HUES48 (cell line): ENCODE measurements around the gene MIA2.

ENCODE experiments used
- H3K27ac ChIP-seq: one replicate; pipeline ENCODE4 v1.7.0; 2013; ENCODE audit warnings: low read depth, low read length, inconsistent platforms
- H3K27me3 ChIP-seq: 2 replicates; pipeline ENCODE4 v1.6.1; 2013; ENCODE audit warnings: mild to moderate bottlenecking, low read length; ENCODE audit not compliant: control insufficient read depth, insufficient read depth
- H3K36me3 ChIP-seq: 2 replicates; pipeline ENCODE4 v1.6.1; 2013; ENCODE audit warnings: low read length; ENCODE audit not compliant: control insufficient read depth, insufficient read depth
- H3K4me1 ChIP-seq: 2 replicates; pipeline ENCODE4 v1.6.1; 2013; ENCODE audit warnings: mild to moderate bottlenecking, low read length; ENCODE audit not compliant: control insufficient read depth, insufficient read depth
- H3K4me3 ChIP-seq: 2 replicates; pipeline ENCODE4 v1.5.1; 2013; ENCODE audit warnings: mild to moderate bottlenecking, low read depth, low read length
- H3K9ac ChIP-seq: 2 replicates; pipeline ENCODE4 v1.6.1; 2013; ENCODE audit warnings: mild to moderate bottlenecking, low read depth, low read length, moderate library complexity
- H3K9me3 ChIP-seq: 2 replicates; pipeline ENCODE4 v1.6.1; 2013; ENCODE audit warnings: low read length; ENCODE audit not compliant: control insufficient read depth, insufficient read depth

MIA2 gene

DNA sequence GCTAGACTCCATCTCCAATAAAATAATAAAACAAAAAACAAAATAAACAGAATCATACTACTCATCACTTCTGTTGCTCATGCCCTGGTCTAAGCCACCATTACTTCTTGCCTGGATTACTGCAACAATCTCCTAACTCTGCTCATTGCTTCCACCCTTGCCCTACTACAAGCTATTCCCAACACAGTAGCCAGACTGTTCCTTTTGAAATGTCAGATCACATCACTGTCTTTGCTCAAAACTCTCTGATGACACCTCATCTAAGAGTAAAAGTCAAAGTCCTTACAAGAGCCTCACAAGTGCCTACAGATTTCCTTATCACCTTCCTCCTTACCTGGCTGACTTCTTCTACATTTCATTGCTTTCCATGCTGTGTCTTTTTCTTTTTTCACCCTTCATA lies 188.5 kb downstream of the MIA2 start:
- H3K27me3 ChIP-seq: no peaks in the 10 kb centered on the region
- H3K9me3 ChIP-seq: no peaks in the 10 kb centered on the region
- no peak overlapping the region for H3K4me3 ChIP-seq
- H3K27ac ChIP-seq: no peak overlapping the region
- no peak overlapping the region for H3K9ac ChIP-seq
- peaks cover 12% of the 10 kb centered on the region for H3K4me1 ChIP-seq
- H3K36me3 ChIP-seq: no peaks in the 10 kb centered on the region

DNA sequence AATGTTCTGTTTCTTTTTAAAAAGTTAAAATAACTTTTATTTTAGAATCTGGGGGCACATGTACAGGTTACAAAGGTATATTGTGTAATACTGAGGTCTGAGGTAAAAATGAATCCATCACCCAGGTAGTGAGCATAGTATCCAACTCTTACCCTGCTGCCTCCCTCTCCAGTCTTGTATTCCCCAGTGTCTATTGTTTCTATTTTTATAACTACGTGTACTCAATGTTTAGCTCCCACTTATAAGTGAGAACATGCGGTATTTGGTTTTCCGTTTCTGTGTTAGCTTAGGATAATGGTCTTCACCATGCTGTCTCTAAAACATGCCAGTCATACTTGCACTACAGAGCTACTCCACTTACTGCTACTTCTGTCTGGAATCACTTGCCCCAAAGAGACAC lies 190.1 kb downstream of the MIA2 start:
- no peak overlapping the region for H3K9ac ChIP-seq
- no peak overlapping the region for H3K27ac ChIP-seq
- H3K36me3 ChIP-seq: no peaks in the 10 kb centered on the region
- H3K27me3 ChIP-seq: no peaks in the 10 kb centered on the region
- no peaks in the 10 kb centered on the region for H3K9me3 ChIP-seq
- H3K4me3 ChIP-seq: no peak overlapping the region
- peaks cover 12% of the 10 kb centered on the region for H3K4me1 ChIP-seq

DNA sequence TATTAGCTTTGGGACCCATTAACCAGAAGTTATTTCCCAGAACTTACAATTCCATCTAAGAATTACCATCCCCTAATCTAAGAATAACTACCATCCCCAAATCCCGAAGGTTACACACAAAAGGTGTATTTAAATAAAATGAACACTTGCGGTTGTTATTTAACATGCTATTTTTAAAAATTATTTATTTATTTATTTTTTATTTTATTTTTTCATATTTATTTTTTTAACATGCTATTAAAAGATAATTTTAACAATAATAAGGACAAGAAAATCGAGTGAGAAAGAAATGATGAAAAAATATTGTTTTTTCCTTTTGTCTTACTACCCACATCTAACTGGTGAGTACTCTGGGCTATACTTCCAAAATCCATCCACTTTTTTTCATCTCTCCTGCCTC lies 192.2 kb downstream of the MIA2 start:
- H3K27me3 ChIP-seq: no peaks in the 10 kb centered on the region
- no peaks in the 10 kb centered on the region for H3K36me3 ChIP-seq
- H3K27ac ChIP-seq: no peak overlapping the region
- peaks cover 15% of the 10 kb centered on the region for H3K4me1 ChIP-seq
- H3K9ac ChIP-seq: no peak overlapping the region
- H3K9me3 ChIP-seq: no peaks in the 10 kb centered on the region
- H3K4me3 ChIP-seq: no peak overlapping the region

DNA sequence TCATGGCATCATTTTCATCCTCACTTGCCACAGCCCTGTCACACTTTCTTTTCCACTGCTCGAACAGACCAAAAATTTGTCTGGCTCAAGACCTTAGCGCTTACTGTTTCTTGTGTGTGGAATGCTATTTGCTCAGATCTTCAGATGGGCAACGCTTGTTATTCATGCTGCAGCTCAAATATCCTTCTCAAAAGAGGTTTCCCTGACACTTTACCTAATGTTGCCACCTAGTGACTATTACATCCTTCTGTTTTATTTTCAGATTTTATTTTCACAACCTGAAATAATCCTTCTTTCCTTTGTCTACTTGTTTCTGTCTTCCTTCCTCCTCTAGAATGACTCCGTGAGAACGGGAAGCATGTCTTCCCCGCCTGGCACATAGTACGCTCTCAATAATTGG lies 192.9 kb downstream of the MIA2 start:
- Histone ChIP-seq H3K27me3 (no peaks in the 10 kb centered on the region), H3K9me3 (no peaks in the 10 kb centered on the region), H3K4me1 (peaks cover 15% of the 10 kb centered on the region), H3K27ac (no peak overlapping the region), H3K36me3 (no peaks in the 10 kb centered on the region), H3K4me3 (no peak overlapping the region), H3K9ac (no peak overlapping the region)

DNA sequence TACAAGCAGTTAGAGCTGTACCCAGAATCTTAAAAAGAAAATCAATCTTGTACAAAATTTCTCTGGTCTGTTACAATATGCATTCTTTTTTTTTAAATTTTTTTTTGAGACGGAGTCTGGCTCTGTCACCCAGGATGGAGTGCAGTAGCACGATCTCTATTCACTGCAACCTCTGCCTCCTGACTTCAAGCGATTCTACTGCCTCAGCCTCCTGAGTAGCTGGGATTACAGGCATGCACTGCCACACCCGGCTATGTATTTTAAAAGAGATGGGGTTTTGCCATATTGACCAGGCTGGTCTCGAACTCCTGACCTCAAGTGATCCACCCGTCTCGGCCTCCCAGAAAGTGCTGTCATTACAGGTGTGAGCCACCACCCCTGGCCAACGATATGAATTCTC lies 194.4 kb downstream of the MIA2 start:
- H3K27me3 ChIP-seq: no peaks in the 10 kb centered on the region
- no peak overlapping the region for H3K9ac ChIP-seq
- no peaks in the 10 kb centered on the region for H3K9me3 ChIP-seq
- H3K27ac ChIP-seq: no peak overlapping the region
- H3K4me3 ChIP-seq: no peak overlapping the region
- H3K4me1 ChIP-seq: peaks cover 15% of the 10 kb centered on the region
- no peaks in the 10 kb centered on the region for H3K36me3 ChIP-seq

DNA sequence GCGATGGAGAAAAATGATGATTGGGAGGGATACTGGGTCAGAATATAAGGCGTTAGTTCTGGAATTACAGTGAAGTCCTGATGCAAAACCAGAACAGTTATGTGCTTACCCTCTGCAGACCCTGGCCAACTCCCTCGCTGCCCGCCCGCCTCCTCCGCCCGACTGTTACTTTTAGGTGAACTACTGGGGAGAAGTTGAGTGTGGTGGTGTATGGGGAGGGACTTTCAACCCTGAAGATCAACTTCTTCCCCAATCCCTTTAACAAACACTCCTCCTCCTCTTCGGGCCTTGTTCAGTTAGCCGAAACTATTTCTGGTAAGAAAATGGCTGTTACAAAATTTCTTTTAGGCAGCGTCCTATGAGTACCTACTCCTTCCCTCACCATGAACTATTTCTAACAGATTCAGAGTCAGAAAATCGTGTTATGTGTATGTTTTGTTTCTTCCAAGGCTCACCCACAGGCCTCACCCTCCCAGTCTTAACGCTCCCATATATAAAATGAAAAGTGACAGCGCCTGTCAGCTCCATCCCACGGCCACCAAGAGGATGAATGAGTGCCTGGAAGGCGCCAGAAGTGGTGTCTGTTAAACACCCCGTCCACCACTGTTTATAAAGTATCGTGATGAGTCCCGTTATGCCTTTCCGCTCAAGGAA lies 197.2 kb downstream of the MIA2 start:
- peak overlapping the region; percentile 100 for H3K4me3 ChIP-seq
- no peaks in the 10 kb centered on the region for H3K27me3 ChIP-seq
- H3K27ac ChIP-seq: no peak overlapping the region
- peaks cover 20% of the 10 kb centered on the region for H3K4me1 ChIP-seq
- no peaks in the 10 kb centered on the region for H3K9me3 ChIP-seq
- H3K36me3 ChIP-seq: no peaks in the 10 kb centered on the region
- peak overlapping the region; percentile 100 for H3K9ac ChIP-seq

DNA sequence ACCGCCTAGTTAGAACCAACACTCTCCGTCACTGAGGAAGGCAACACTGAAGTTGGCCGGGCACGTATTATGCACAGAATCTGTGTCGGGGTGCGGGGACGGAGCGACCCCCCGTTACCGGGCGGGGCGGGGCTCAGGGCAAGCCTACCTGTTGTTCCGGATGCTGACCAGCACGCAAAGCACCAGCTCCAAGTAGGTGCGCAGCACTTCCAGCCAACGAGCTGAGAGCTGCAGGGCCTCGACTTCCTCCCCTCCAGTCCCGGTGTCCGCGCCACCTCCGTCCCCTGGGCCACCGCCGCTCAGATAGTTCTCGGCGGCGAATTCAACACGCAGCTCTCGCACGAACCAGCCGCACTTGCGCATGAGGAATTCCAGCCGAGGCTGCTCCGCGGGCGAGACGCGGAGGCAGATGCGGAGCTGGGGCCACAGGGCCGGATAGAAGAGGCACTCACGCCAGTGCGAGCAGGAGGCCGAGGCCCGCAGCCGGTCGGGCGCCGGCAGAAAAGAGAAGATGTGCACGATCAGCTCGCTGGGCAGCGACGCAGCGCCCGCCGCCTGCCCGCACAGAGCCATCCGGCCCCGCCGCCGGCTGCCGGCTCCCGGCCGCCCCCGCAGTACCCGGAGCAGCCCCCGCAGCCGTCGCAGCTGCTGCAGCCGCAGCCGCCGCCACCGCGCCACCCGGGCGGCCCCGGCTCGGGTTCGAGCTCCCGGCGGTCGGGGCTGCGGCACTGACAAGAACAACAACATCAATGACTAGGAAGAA lies 197.9 kb downstream of the MIA2 start:
- peak overlapping the region; percentile 100 for H3K4me3 ChIP-seq
- H3K27ac ChIP-seq: peak overlapping the region; percentile 100
- H3K9ac ChIP-seq: peak overlapping the region; percentile 100
- H3K36me3 ChIP-seq: no peaks in the 10 kb centered on the region
- H3K9me3 ChIP-seq: no peaks in the 10 kb centered on the region
- H3K27me3 ChIP-seq: no peaks in the 10 kb centered on the region
- peaks cover 14% of the 10 kb centered on the region for H3K4me1 ChIP-seq

DNA sequence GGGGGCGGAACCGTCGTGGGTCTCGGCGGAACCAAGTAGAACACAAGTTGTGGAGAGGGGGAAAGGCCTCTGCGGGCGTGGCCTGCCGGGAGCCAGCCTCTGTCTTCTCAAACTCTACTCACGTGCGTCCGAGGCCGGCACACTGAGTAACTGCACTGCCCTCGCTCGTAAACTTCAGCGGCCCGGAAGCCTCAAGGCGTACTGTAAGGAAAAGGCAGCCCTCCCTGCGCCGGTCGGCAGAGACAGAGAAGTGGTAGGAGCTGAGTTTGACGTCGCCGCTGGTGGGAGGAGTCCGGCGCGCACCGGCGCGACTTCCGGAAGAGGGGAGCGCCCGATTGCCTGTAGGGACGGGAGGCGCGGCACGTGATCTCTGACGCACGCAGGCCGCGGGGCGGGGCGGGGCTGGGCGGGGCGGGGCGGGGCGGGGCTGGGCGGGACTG lies 198.5 kb downstream of the MIA2 start, which contains the start of gene FBXO33:
FBXO33 (minus strand) TSS at position 255 of the 440 bp plus-strand sequence. CDS start 271 bp downstream, outside the sequence.
- peak within 1 kb of the TSS; percentile 100 for H3K9ac ChIP-seq
- peaks cover 8% of the 10 kb centered on the region for H3K4me1 ChIP-seq
- no peaks in the 10 kb centered on the region for H3K27me3 ChIP-seq
- no peaks in the 10 kb centered on the region for H3K36me3 ChIP-seq
- H3K27ac ChIP-seq: peak within 1 kb of the TSS; percentile 100
- H3K9me3 ChIP-seq: no peaks in the 10 kb centered on the region
- peak within 1 kb of the TSS; percentile 100 for H3K4me3 ChIP-seq

DNA sequence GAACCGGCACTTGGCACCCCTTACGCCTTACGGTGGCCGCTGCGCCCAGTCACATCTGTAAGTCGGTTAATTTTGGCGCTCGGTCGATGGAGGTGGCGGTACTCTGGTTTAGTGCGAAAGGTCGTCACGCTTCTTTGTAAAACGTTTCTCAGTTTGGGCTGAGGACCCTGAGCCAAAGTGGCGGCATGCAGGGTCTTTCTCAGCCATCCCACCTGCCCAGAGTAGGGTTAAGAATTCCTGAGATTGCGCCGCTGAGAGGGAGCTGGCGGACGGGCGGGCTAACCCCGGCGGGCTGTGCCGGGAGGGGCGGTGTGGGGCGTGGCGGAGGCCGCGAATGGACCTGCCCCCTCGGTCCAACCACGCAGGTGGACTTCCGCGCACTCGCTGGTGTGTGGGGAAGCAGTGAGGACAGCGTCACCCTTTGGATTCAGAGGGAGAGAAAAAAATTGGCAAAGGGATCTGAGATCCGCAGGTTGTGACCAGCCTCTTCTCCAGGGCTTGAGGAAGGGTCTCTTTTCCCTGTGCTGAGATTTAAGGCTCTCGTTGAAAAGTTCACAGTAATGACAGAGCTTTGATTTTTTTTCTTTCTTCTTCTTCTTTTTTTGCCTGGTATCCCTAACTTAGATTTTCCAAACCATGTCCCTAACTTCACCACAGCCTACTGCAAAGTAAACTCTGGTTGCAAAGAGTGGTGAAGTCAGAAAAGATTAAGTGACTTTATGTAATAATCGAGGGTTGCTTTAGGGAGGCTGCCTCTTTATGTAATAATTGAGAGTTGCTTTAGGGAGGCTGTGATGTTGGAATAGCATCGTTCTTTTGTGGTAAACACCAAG lies 199.1 kb downstream of the MIA2 start:
- peak overlapping the region; percentile 100 for H3K27ac ChIP-seq

DNA sequence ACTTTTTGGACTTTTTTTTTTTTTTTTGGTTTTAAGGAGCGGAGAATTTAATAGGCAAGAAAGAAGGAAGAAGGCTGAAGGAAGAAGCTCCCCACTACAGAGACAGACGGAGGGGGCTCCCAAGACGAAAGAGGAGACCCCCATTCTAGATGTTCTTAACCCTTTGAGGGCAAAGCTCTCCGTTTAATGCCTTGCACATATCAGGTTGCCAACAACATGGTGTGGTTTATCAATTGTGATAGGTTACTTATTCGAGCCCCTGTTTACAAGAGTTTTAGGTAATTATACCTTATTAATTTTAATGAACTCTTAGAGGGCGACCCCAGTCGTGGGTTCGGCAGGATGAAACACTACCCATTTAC lies 199.7 kb downstream of the MIA2 start:
- 0 out of 2 replicates have a peak overlapping the region, but pooled peaks have one; percentile 85 for H3K9ac ChIP-seq
- H3K9me3 ChIP-seq: no peaks in the 10 kb centered on the region
- H3K27me3 ChIP-seq: no peaks in the 10 kb centered on the region
- peak overlapping the region; percentile 87 for H3K4me3 ChIP-seq
- no peaks in the 10 kb centered on the region for H3K36me3 ChIP-seq
- peaks cover 8% of the 10 kb centered on the region for H3K4me1 ChIP-seq
- H3K27ac ChIP-seq: peak overlapping the region; percentile 100

More for the DNA sequence above, 199.1 kb downstream of the MIA2 start:
- H3K36me3 ChIP-seq: no peaks in the 10 kb centered on the region
- H3K4me1 ChIP-seq: peaks cover 8% of the 10 kb centered on the region
- H3K9me3 ChIP-seq: no peaks in the 10 kb centered on the region
- peak overlapping the region; percentile 85 for H3K9ac ChIP-seq
- no peaks in the 10 kb centered on the region for H3K27me3 ChIP-seq
- peak overlapping the region; percentile 87 for H3K4me3 ChIP-seq
